CD4-positive, alpha-beta T cell treated with Interleukin-15 for 1 hour (primary cell): ENCODE measurements around the gene CARD9.
"Not testable (repeated sequence)": the region's sequence is repeated elsewhere in the genome, so short reads cannot be mapped to it uniquely, and the experiment has no call there.

Experiments
- DNase-seq: peaks from one replicate; pipeline ENCODE4 v3.0.0-alpha.2; 2020

Gene CARD9

GRCh38 chr9:136331556-136332481 is 41.6 kb downstream of the CARD9 start:
- DNase-seq = no peak

- no peak for DNase-seq
Observed at GRCh38 chr9:136331030-136331429, 42.4 kb downstream of the CARD9 start.

- no peak for DNase-seq
Observed at GRCh38 chr9:136330406-136330990, 43.0 kb downstream of the CARD9 start.

- no peak for DNase-seq
Observed at GRCh38 chr9:136329636-136330405, 43.6 kb downstream of the CARD9 start.

- no peak for DNase-seq
Observed at GRCh38 chr9:136329211-136329627, 44.2 kb downstream of the CARD9 start.

- no peak for DNase-seq
Observed at GRCh38 chr9:136328622-136329041, 44.8 kb downstream of the CARD9 start.

GRCh38 chr9:136328011-136328621 is 45.4 kb downstream of the CARD9 start:
- no peak for DNase-seq

- DNase-seq = peak; percentile 53
Observed at GRCh38 chr9:136327304-136327974, 46.0 kb downstream of the CARD9 start, which contains the start of gene GPSM1. TSS of gene GPSM1 (plus strand) at chr9:136327539. CDS start at chr9:136327696, 157 bp downstream.

GRCh38 chr9:136326761-136327303 is 46.6 kb downstream of the CARD9 start:
- DNase-seq = no peak

GRCh38 chr9:136326061-136326760 is 47.3 kb downstream of the CARD9 start:
- no peak for DNase-seq

GRCh38 chr9:136325358-136325757 is 48.1 kb downstream of the CARD9 start:
- no peak for DNase-seq

- no peak for DNase-seq
Observed at GRCh38 chr9:136324501-136325300, 48.8 kb downstream of the CARD9 start.

GRCh38 chr9:136323371-136323789 is 50.1 kb downstream of the CARD9 start:
- DNase-seq = no peak

- no peak for DNase-seq
Observed at GRCh38 chr9:136322756-136323330, 50.6 kb downstream of the CARD9 start.

- no peak for DNase-seq
Observed at GRCh38 chr9:136321561-136321960, 51.9 kb downstream of the CARD9 start.

GRCh38 chr9:136320972-136321371 is 52.5 kb downstream of the CARD9 start:
- not testable (repeated sequence) for DNase-seq

- DNase-seq = not testable (repeated sequence)
Observed at GRCh38 chr9:136319955-136320354, 53.5 kb downstream of the CARD9 start.

- not testable (repeated sequence) for DNase-seq
Observed at GRCh38 chr9:136319244-136319643, 54.2 kb downstream of the CARD9 start.

- no peak for DNase-seq
Observed at GRCh38 chr9:136318776-136319241, 54.7 kb downstream of the CARD9 start.
